Astrocyte (in vitro differentiated cells and primary cell): ENCODE data around the gene LRPAP1. TPM values are rescaled to one million over a fixed set of nuclear protein-coding genes. Genes with fewer than 3 reads are reported as not detected.
"Not testable (repeated sequence)": the region's sequence is repeated elsewhere in the genome, so short reads cannot be mapped to it uniquely, and the experiment has no call there.

Source experiments
- DNase-seq: peaks from one replicate; pipeline ENCODE4 v3.0.0-alpha.2; 2010; ENCODE audit warnings: low read depth
- FAIRE-seq: peaks from 2 replicates; lab custom pipeline; 2011; peaks lifted over from hg19 to GRCh38; lab: Jason Lieb, UNC
- H2AFZ ChIP-seq: 2 replicates; pipeline ENCODE4 v1.6.0; 2012; ENCODE audit warnings: low read depth, low read length, inconsistent platforms
- H3K27ac ChIP-seq: 2 replicates; pipeline ENCODE4 v1.5.1; 2011; ENCODE audit warnings: low read depth, low read length, inconsistent platforms
- H3K27me3 ChIP-seq: 2 replicates; pipeline ENCODE4 v1.6.0; 2011; ENCODE audit warnings: low read length, inconsistent platforms; ENCODE audit not compliant: insufficient read depth
- H3K36me3 ChIP-seq: 2 replicates; pipeline ENCODE4 v1.5.1; 2011; ENCODE audit warnings: low read length, inconsistent platforms; ENCODE audit not compliant: insufficient read depth
- H3K4me1 ChIP-seq: 2 replicates; pipeline ENCODE4 v1.5.1; 2011; ENCODE audit warnings: low read length, inconsistent platforms; ENCODE audit not compliant: insufficient read depth
- H3K4me2 ChIP-seq: 2 replicates; pipeline ENCODE4 v1.6.0; 2012; ENCODE audit warnings: low read length, inconsistent platforms
- H3K4me3 ChIP-seq: 2 replicates; pipeline ENCODE4 v1.5.1; 2011; ENCODE audit warnings: low read depth, mild to moderate bottlenecking, low read length, inconsistent platforms; ENCODE audit not compliant: insufficient read depth
- H3K79me2 ChIP-seq: 2 replicates; pipeline ENCODE4 v1.6.0; 2012; ENCODE audit warnings: mild to moderate bottlenecking, low read length, inconsistent platforms; ENCODE audit not compliant: insufficient read depth
- H3K9ac ChIP-seq: 2 replicates; pipeline ENCODE4 v1.6.0; 2012; ENCODE audit warnings: mild to moderate bottlenecking, low read length, inconsistent platforms
- H3K9me3 ChIP-seq: 2 replicates; pipeline ENCODE4 v1.5.1; 2012; ENCODE audit warnings: low read depth, mild to moderate bottlenecking, low read length, inconsistent platforms; ENCODE audit not compliant: insufficient read depth
- H4K20me1 ChIP-seq: 2 replicates; pipeline ENCODE4 v1.6.0; 2012; ENCODE audit warnings: low read length, inconsistent platforms; ENCODE audit not compliant: insufficient read depth
- H3K27ac Mint-ChIP-seq: one replicate; pipeline ENCODE4 v1.8.0; 2021; ENCODE audit warnings: mild to moderate bottlenecking, mixed read lengths; ENCODE audit not compliant: unreplicated experiment
- H3K27me3 Mint-ChIP-seq: one replicate; pipeline ENCODE4 v1.8.0; 2021; ENCODE audit warnings: low read depth, mixed read lengths; ENCODE audit not compliant: unreplicated experiment
- H3K36me3 Mint-ChIP-seq: one replicate; pipeline ENCODE4 v1.8.0; 2021; ENCODE audit warnings: low read depth, mixed read lengths; ENCODE audit not compliant: unreplicated experiment
- H3K4me1 Mint-ChIP-seq: one replicate; pipeline ENCODE4 v1.8.0; 2021; ENCODE audit warnings: low read depth, mixed read lengths; ENCODE audit not compliant: unreplicated experiment
- H3K4me3 Mint-ChIP-seq: one replicate; pipeline ENCODE4 v1.8.0; 2021; ENCODE audit warnings: mild to moderate bottlenecking, moderate library complexity, mixed read lengths; ENCODE audit not compliant: unreplicated experiment
- H3K9me3 Mint-ChIP-seq: one replicate; pipeline ENCODE4 v1.8.0; 2021; ENCODE audit warnings: mild to moderate bottlenecking, mixed read lengths; ENCODE audit not compliant: unreplicated experiment
- total RNA-seq: library from RNA; stranded (reverse); gene quantifications from 2 replicates; pipeline ENCODE4 v1.2.1, GENCODE V29; 2021

The LRPAP1 gene
- total RNA-seq, 1 donor from 2014 or later, result 191 TPM

- not testable (repeated sequence) for H3K4me1 Mint-ChIP-seq, H3K9ac ChIP-seq, H3K4me1 ChIP-seq, H3K79me2 ChIP-seq, H3K4me3 Mint-ChIP-seq, H4K20me1 ChIP-seq, H3K9me3 ChIP-seq, H3K27me3 ChIP-seq, FAIRE-seq, H3K4me3 ChIP-seq, H3K27ac Mint-ChIP-seq, DNase-seq, H3K36me3 Mint-ChIP-seq, H3K4me2 ChIP-seq, H3K27ac ChIP-seq, H3K36me3 ChIP-seq, H2AFZ ChIP-seq, H3K9me3 Mint-ChIP-seq
- peaks cover 43% of the 10 kb centered on the region for H3K27me3 Mint-ChIP-seq
Measured at GRCh38 chr4:3558514-3558836, 26.3 kb upstream of the LRPAP1 start.

- H3K79me2 ChIP-seq, H3K27me3 ChIP-seq, H3K4me3 Mint-ChIP-seq, H3K36me3 ChIP-seq, DNase-seq, H3K4me1 Mint-ChIP-seq, H3K27ac Mint-ChIP-seq, H3K4me1 ChIP-seq, FAIRE-seq, H3K4me2 ChIP-seq, H3K9ac ChIP-seq, H3K9me3 ChIP-seq, H3K36me3 Mint-ChIP-seq, H4K20me1 ChIP-seq, H3K27ac ChIP-seq, H3K4me3 ChIP-seq, H2AFZ ChIP-seq, H3K9me3 Mint-ChIP-seq: not testable (repeated sequence)
- peaks cover 38% of the 10 kb centered on the region for H3K27me3 Mint-ChIP-seq
Measured at GRCh38 chr4:3557676-3558513, 25.7 kb upstream of the LRPAP1 start.

GRCh38 chr4:3557088-3557492, 24.9 kb upstream of the LRPAP1 start:
- not testable (repeated sequence) for H3K4me3 ChIP-seq, H3K79me2 ChIP-seq, H2AFZ ChIP-seq, H3K4me2 ChIP-seq, H3K36me3 ChIP-seq, FAIRE-seq, H3K9ac ChIP-seq, H3K27me3 ChIP-seq, H3K27ac Mint-ChIP-seq, DNase-seq, H3K36me3 Mint-ChIP-seq, H3K9me3 ChIP-seq, H3K27ac ChIP-seq, H4K20me1 ChIP-seq, H3K4me1 ChIP-seq, H3K4me1 Mint-ChIP-seq, H3K4me3 Mint-ChIP-seq, H3K9me3 Mint-ChIP-seq
- H3K27me3 Mint-ChIP-seq, result peaks cover 38% of the 10 kb centered on the region

DNA sequence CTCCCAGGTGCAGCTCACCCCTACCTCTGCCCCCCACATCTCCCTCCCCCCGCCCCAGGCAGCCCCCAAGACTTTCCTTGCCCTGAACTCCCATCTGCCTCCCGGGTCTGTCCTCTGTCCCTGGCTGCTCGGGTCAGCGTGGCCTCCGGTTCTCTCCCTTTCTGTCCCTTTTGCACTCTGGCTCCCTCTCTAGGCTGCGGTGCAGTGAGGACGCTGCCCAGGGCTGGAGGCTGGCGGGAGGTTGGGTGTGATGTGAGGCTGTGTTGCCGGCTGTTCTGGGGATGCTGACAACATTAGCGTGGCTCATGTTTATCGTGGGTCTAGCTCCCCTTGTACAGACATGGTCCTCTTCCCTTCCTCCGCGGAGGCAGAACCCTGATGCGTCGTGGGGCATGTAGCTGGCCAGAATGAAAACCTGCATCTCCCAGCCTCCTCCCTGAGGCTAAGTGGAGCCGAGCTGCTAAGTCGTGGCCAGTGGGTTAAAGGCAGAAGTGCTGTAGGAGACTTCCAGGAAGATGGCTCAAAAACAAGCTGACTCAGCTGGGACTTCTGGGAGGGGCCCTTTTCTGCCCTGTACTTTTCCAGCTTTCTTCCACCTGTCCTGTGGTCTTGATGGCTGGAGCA, 24.1 kb upstream of the LRPAP1 start:
- H3K4me3 ChIP-seq, H3K4me1 ChIP-seq, H3K9me3 ChIP-seq, H3K27ac ChIP-seq, FAIRE-seq, H3K4me3 Mint-ChIP-seq, H3K36me3 ChIP-seq, H4K20me1 ChIP-seq, H3K9ac ChIP-seq, H3K27me3 ChIP-seq, H3K79me2 ChIP-seq, H3K4me1 Mint-ChIP-seq, H2AFZ ChIP-seq, H3K36me3 Mint-ChIP-seq, H3K9me3 Mint-ChIP-seq, H3K4me2 ChIP-seq, H3K27ac Mint-ChIP-seq, DNase-seq: not testable (repeated sequence)
- peaks cover 31% of the 10 kb centered on the region for H3K27me3 Mint-ChIP-seq

DNA sequence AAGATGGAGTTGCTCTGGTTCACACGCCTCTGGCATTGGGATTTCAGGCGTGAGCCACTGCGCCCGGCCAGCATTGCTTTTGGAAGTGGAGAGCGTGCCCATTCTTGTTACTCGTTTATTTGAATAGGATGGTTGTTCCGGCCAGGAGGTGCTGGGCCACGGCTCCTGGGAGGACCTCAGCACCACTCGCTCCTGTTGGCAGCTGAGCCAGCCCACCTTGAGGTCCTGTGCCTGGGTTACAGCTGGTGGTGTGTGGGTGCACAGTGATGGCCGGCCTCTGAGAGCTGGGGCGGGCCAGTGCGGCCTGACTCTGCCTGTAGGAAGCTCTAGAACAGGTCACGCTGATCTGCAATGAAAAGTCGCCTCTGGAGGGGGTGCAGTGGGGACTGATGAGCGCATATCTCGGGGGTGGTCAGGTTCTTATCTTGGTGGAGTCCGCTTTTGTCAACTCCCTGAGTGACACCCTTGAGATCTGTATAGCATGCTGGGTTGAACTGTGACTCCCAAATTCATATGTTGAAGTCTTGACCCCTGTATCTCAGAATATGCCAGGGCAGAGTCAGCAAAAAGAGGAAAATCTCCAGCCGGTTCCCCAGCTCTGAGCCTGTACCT, 23.3 kb upstream of the LRPAP1 start:
- H3K27me3 ChIP-seq, H3K36me3 ChIP-seq, H3K4me3 Mint-ChIP-seq, H2AFZ ChIP-seq, H3K4me3 ChIP-seq, H4K20me1 ChIP-seq, H3K9me3 ChIP-seq, H3K79me2 ChIP-seq, H3K4me1 ChIP-seq, H3K9me3 Mint-ChIP-seq, DNase-seq, H3K36me3 Mint-ChIP-seq, H3K27ac Mint-ChIP-seq, H3K4me2 ChIP-seq, FAIRE-seq, H3K9ac ChIP-seq, H3K27ac ChIP-seq, H3K4me1 Mint-ChIP-seq: not testable (repeated sequence)
- peaks cover 26% of the 10 kb centered on the region for H3K27me3 Mint-ChIP-seq

GRCh38 chr4:3551366-3551765, 19.1 kb upstream of the LRPAP1 start:
- H3K79me2 ChIP-seq, H3K4me3 Mint-ChIP-seq, H3K27ac ChIP-seq, H3K9ac ChIP-seq, H3K4me1 ChIP-seq, H3K4me3 ChIP-seq, H3K27ac Mint-ChIP-seq, H3K36me3 Mint-ChIP-seq, H3K9me3 ChIP-seq, H4K20me1 ChIP-seq, FAIRE-seq, H3K36me3 ChIP-seq, H3K9me3 Mint-ChIP-seq, H3K27me3 ChIP-seq, H2AFZ ChIP-seq, DNase-seq, H3K4me2 ChIP-seq, H3K4me1 Mint-ChIP-seq: not testable (repeated sequence)
- H3K27me3 Mint-ChIP-seq, result peaks cover 13% of the 10 kb centered on the region
